ENCODE data around the gene VLDLR.

GRCh38 chr9:2662496-2662895 is 40.9 kb downstream of the VLDLR start:
- no peak for TF ChIP-seq CTCF (IDR thresholded peaks at IDR 0.05)
- no peak for TF ChIP-seq POLR2A (IDR thresholded peaks at IDR 0.05)
